COLO668 (cell line): Measurements from ENCODE around the gene BRAT1.

Experiments used
- DNase-seq: peaks from one replicate; lab custom pipeline; 2025; ENCODE audit not compliant: unreplicated experiment; lab: John Stamatoyannopoulos, UW

Gene BRAT1

GRCh38 chr7:2585446-2585845, 30.1 kb upstream of the BRAT1 start:
- DNase-seq = peak; percentile 79

DNA sequence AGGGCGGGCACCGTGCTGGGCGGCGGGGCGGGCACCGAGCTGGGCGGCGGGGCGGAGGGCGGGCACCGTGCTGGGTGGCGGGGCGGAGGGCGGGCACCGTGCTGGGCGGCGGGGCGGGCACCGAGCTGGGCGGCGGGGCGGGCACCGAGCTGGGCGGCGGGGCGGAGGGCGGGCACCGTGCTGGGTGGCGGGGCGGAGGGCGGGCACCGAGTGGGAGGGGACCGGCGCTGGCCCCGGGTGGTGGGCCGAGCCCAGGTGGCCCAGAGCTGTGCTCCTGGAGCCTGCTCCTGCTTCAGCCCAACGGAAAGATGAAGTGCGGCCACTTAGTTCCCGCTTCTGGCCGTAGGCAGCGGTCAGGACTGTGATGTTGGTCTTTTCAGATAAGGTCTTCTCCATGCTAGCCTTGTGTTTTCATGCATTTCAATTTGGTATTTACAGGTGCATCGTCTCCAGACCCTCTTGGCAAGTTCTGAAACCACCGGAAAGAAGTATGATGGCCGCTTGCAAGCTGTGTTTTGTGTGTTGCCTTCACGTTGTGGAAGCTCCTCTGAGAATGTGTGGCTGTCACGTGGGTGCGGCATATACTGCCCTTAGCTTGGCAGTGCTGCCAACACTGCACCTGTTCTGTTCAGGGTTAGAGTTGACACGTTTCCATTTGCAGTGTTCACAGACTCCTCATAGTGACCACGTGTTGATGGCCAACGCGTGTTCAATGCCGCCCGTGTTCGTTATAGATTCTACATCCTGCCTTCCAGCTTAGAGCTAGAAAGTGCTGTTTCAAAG, 28.7 kb upstream of the BRAT1 start:
- DNase-seq = no peak

- no peak for DNase-seq
Observed at GRCh38 chr7:2582006-2582735, 26.8 kb upstream of the BRAT1 start.

DNA sequence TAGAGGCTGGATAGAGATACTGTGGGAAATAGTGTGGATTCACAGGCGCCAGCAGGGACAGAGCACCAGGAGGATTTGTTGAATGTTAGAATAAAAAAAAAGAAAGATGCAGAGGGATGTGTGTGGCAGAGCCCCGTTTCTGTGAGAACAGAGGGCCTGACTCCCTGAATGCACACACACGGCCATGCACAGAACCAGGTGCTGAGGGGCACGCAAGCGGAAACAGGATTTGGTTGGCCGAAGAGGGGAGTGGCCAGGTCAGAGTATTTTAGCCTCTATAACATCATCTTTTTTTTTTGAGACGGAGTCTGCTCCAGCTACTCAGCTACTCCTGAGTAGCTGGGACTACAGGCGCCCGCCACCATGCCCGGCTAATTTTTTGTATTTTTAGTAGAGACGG, 25.3 kb upstream of the BRAT1 start:
- DNase-seq = no peak

DNA sequence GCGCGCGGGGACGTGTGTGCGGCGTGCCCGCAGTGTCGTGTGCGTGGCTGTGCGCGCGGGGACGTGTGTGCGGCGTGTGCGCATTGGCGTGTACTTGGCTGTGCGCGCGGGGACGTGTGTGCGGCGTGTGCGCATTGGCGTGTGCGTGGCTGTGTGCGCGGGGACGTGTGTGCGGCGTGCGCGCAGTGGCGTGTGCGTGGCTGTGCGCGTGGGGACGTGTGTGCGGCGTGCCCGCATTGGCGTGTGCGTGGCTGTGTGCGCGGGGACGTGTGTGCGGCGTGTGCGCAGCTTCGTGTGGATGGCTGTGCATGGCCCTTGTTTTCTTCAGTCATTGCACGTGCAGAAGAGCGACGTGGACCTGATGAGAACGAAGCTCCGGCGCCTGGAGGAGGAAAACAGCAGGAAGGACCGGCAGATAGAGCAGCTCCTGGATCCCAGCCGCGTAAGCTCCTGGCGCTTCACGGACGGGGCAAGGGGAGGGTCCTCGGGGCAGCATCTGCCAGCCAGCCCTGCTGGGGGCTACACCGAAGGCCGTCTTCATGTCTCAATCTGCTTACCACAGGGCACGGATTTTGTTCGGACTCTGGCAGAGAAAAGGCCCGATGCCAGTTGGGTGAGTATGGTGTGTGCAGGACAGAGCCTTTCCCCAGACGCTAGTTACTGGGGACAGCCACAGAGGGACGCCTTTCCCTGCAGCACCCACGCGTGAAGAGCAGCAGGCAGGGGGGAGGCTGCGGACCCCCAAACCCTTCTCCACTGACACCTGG, 22.8 kb upstream of the BRAT1 start:
- DNase-seq = no peak

- DNase-seq = no peak
Observed at GRCh38 chr7:2576742-2577491, 21.6 kb upstream of the BRAT1 start.

GRCh38 chr7:2575733-2576340, 20.5 kb upstream of the BRAT1 start:
- DNase-seq = no peak

DNA sequence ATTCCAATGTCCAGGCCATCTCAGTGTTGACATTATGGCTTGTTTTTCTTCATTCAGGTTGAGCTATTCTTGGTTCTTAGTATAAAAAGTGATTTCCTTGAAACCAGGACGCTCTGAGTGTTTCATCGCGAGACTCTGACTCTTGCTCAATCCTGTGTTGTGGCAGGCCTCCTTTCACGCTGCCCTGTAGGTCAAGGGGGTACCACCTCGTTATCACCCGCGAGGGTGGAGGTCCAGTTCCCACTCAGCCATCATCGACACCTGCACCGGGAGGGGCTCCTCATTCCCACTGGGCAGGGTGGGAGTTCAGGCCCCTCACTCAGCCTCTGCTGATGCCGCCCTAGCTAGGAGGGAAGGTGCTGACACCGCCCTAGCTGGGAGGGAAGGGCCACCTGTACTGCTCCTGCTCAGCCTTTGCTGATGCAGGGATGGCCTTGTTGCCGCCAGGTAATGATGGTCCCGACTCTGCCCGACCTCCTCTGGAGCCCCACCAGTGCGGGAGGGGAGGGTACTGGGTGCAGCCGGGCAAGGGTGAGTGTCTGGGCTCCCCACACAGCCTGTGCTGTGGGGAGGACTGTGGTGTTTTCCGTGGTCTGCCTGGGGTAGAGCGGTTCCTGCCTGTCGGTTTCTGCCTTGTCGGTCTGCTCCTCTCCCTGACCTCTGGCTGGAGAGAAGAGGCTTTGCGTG, 19.9 kb upstream of the BRAT1 start:
- no peak for DNase-seq

- no peak for DNase-seq
Observed at GRCh38 chr7:2573761-2574160, 18.4 kb upstream of the BRAT1 start.

GRCh38 chr7:2572101-2572842, 16.9 kb upstream of the BRAT1 start:
- DNase-seq = no peak

DNA sequence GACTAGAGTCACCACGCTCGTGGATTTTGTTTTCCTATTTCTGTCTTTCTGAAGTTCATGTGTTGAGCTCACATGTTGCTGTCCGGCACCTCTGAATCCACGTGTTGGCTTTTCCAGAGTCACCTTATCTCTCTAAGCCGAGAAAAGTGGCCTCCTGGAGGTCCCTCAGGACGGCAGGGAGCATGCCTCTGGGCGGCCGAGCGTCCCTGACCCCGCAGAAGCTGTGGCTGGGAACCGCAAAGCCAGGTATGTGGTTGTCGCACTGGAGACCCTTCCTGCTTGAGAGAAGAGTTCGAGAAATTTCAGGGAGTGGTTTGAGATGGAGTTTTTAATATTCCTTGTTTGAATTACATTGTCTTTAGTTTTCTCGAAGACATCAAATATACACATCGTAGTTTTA, 16.1 kb upstream of the BRAT1 start:
- DNase-seq = no peak

GRCh38 chr7:2570021-2570420, 14.7 kb upstream of the BRAT1 start:
- no peak for DNase-seq

DNA sequence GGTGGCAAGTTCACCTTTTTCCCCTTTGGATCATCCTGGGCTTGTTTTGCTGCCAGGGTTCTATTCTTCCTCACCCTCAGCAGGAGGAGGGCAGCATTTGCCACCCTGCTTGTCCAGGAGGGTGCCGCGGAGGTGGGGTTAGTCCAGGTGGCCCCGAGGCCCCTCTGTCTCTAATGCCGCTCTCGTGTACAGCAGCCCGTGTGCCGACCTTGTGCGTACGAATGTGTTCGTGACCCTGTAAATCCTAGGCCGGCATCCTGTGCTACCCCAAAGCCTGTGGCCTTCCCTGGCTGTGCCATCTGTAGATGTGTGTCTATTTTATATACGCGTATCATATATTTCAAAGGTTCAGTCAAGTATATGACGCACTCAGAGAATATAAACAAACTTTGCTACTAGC, 14.1 kb upstream of the BRAT1 start:
- DNase-seq = no peak

DNA sequence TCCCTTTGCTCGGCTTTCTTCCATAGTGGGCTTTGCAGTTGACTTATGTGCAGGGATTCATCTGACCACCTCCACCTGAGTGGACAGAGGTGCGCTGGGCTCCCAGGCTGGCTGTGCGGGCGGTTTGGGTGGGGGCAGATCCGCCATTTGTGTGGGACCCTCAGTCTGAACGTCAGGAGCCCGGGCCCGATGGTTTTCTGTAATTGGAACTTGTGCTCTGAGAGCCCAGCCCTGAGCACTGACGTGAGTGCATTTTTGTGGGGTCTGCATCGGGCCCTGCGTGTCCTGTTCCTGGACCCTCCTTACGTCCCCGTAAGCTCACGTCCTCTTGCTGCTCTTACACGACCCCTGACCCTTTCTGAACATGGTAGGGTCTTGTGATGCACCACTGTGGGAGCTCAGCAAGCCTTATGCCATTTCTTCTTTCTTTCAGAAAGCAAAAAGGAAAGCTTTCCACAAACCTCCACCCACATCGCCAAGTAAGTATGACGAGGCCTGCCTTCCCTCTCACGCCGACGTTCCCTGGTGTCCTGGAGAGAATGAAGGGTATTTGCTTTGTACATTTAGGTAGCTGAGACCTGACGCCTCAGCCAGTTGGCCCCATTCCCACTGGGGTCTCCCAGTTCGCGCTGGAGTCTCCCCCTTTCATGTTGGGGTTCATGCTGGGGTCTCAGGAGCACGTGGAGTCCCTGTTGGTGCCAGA, 13.3 kb upstream of the BRAT1 start:
- no peak for DNase-seq

DNA sequence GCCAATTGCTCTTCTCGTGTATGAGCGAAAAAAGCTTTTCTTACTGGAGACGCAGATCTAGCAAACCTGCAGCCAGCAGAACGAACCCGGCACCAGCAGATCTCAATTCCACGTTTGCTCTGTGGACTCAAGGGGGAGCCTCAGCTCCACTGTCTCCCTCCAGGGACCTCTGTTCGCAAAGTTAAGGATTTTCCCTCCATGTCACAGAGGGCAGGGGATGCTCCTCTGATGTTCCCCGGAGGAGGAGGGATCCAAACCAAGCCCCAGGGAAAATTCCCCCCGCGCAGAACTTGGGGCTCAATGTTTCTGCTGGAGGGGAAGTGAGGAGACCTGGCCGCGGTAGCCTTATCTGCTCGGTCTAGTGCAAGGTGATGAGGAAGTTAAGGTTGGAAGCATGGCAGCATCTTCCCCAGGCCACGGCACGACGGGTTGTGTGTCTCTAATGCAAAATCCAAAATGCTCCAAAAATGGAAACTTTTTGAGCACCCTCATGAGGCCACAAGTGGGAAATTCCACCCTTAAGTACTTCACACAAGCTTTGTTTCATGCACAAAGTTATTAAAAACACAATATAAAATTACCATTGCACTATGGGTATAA, 12.5 kb upstream of the BRAT1 start:
- DNase-seq = peak; percentile 24

DNA sequence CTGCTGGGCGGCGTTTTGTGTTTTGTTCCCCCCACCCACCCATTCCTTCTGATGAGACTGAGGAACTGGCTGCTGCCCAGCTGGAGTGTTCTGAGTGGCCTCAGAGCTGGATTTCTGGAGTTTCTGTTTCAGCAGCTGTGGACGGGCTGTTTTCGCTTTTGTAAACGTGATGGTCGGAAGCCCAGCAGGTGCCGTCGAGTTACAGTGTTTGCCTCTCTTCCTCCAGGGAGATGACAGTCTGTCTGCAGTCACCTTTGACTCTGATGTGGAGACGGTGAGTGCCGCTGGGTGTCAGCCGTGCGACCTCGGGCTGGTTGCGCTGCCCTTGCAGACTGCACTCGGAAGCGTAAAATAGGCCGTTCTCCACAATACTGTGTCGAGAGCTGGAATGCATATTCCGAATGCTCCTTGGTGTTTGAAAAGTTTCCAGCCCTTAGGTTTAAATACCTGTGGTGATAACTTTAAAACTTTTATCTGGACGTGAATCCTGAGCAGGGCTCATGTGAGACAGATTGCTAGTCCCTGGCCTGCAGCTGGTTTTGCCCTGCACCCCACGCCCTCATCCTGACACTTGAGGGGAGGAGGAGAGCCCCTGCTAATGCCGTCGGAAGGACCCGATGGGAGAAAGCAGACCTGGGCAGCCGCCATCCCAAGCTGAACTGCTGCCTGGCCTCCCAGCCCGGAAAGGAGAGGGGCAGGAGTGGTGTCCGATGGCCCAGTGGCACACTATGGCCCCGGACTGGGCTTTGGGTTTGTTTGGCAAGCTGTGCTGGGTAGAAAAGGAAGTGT, 11.8 kb upstream of the BRAT1 start:
- no peak for DNase-seq

GRCh38 chr7:2566348-2566889, 11.1 kb upstream of the BRAT1 start:
- DNase-seq = no peak
